GM12878 (cell line): Measurements from ENCODE around the gene TCOF1. TPM values are rescaled to one million over a fixed set of nuclear protein-coding genes. Genes with fewer than 3 reads are reported as not detected.

ENCODE experiments used
- CHD2 ChIP-seq: IDR thresholded peaks from 2 replicates; pipeline ENCODE4 v1.6.1; 2011; ENCODE audit warnings: low read depth, low read length, improper control_type of control experiment, borderline replicate concordance
- FOXK2 ChIP-seq: fragments of 450-650 bp; IDR thresholded peaks from 2 replicates; pipeline ENCODE4 v1.6.1; 2017; ENCODE audit warnings: mild to moderate bottlenecking, moderate library complexity
- FOXM1 ChIP-seq: IDR thresholded peaks from 2 replicates; pipeline ENCODE4 v1.6.1; 2012; ENCODE audit warnings: low read depth, mild to moderate bottlenecking, inconsistent platforms, low read length, moderate library complexity
- POLR2AphosphoS5 ChIP-seq: IDR thresholded peaks from 2 replicates; pipeline ENCODE4 v1.6.1; 2011; ENCODE audit warnings: mild to moderate bottlenecking, low read length, inconsistent platforms
- ZNF24 ChIP-seq: fragments of 450-650 bp; IDR thresholded peaks from 2 replicates; pipeline ENCODE4 v1.6.1; 2017; ENCODE audit warnings: antibody characterized with exemption, mild to moderate bottlenecking
- polyA plus RNA-seq, 11 experiments: library from polyadenylated mRNA; depleted of rRNA in 4 of 11; unstranded in 6 of 11; stranded (reverse) in 5 of 11; fragments of >200 nt; fragmentation: Nextera tagmentation in 4 of 11; fragmentation: Illumina TruSeq in 1 of 11; extraction: Ambion mirVana in 4 of 11; extraction: Trizol in 1 of 11; gene quantifications; 1 replicate in 1 of 11; 2 replicates in 10 of 11; pipeline versions ENCODE4 v1.2.1 to v1.2.3, GENCODE V29; 2011 to 2016; ENCODE audit warnings: inconsistent platforms in 2 of 11, missing spikeins in 2 of 11, low read depth in 1 of 11
- total RNA-seq, 4 experiments: library from RNA; depleted of rRNA in 3 of 4; stranded (reverse); fragments of >200 nt in 3 of 4; fragmentation: Illumina TruSeq in 1 of 4; extraction: Trizol in 1 of 4; gene quantifications; 2 replicates each; pipeline versions ENCODE4 v1.2.1 to v1.2.3, GENCODE V29; 2013 to 2021
- TF ChIP-seq, protein P1 (sequence below): fragments of 450-650 bp; IDR thresholded peaks from 2 replicates; pipeline ENCODE4 v1.6.1; 2016; ENCODE audit warnings: mild to moderate bottlenecking
- TF ChIP-seq, protein P2 (sequence below): IDR thresholded peaks from 2 replicates; pipeline ENCODE4 v1.6.1; 2012; ENCODE audit warnings: mild to moderate bottlenecking, low read depth, low read length

The TCOF1 gene
- total and polyA plus RNA-seq, 10 of the 15 experiments (the other 5 are each of a cell fraction or from before 2014, with no cell fraction given): 8.7 to 83.9 (median 38.9) TPM

DNA sequence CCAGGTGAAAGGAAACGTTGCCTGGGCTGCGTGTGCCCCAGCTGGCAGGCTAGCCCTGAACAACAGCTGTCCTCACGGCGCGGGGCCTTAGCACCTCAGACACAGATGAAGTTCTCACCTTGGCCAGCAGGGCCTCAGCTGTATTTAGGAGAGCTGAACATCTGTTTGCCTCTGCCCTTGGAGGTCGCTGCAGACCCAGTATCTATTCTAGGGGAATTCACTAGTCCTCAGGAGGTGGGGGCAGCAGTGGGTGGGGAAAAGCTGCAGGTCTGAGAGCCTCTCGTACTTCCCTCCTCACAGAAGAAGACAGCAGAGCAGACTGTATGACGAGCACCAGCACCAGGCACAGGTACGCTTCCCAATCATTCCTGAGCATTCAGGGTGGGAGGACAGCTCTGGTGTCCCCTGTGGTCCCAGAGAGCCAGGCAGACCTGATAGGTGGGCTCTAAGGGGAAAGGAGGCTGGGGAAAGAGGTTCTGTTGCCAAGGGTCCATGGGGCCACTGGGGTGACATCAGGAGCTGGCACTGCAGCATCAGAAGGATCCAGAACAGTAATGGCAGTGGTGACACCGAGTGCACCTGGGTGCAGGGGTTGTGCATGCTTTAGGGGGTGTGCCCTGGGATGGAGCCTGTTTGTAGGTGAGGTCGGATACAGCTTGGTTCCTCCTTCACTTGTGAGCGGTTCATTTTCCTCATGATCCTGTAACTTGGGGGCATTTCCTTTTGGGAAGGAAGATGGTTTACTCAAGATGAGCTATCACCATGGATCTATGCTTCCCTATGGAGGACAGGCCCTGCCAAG lies 41.4 kb downstream of the TCOF1 start (continued):
- TF ChIP-seq, protein P1, sequence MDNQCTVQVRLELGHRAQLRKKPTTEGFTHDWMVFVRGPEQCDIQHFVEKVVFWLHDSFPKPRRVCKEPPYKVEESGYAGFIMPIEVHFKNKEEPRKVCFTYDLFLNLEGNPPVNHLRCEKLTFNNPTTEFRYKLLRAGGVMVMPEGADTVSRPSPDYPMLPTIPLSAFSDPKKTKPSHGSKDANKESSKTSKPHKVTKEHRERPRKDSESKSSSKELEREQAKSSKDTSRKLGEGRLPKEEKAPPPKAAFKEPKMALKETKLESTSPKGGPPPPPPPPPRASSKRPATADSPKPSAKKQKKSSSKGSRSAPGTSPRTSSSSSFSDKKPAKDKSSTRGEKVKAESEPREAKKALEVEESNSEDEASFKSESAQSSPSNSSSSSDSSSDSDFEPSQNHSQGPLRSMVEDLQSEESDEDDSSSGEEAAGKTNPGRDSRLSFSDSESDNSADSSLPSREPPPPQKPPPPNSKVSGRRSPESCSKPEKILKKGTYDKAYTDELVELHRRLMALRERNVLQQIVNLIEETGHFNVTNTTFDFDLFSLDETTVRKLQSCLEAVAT: no peak
- TF ChIP-seq POLR2AphosphoS5 (peak; percentile 85), FOXK2 (no peak), CHD2 (no peak; the same call in 1 of the 2 replicates), FOXM1 (no peak), ZNF24 (no peak)
- TF ChIP-seq, protein P2, sequence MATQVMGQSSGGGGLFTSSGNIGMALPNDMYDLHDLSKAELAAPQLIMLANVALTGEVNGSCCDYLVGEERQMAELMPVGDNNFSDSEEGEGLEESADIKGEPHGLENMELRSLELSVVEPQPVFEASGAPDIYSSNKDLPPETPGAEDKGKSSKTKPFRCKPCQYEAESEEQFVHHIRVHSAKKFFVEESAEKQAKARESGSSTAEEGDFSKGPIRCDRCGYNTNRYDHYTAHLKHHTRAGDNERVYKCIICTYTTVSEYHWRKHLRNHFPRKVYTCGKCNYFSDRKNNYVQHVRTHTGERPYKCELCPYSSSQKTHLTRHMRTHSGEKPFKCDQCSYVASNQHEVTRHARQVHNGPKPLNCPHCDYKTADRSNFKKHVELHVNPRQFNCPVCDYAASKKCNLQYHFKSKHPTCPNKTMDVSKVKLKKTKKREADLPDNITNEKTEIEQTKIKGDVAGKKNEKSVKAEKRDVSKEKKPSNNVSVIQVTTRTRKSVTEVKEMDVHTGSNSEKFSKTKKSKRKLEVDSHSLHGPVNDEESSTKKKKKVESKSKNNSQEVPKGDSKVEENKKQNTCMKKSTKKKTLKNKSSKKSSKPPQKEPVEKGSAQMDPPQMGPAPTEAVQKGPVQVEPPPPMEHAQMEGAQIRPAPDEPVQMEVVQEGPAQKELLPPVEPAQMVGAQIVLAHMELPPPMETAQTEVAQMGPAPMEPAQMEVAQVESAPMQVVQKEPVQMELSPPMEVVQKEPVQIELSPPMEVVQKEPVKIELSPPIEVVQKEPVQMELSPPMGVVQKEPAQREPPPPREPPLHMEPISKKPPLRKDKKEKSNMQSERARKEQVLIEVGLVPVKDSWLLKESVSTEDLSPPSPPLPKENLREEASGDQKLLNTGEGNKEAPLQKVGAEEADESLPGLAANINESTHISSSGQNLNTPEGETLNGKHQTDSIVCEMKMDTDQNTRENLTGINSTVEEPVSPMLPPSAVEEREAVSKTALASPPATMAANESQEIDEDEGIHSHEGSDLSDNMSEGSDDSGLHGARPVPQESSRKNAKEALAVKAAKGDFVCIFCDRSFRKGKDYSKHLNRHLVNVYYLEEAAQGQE: no peak
